Measurements from ENCODE around the gene MED7.
"Not testable (repeated sequence)": the region's sequence is repeated elsewhere in the genome, so short reads cannot be mapped to it uniquely, and the experiment has no call there.

Gene MED7

DNA sequence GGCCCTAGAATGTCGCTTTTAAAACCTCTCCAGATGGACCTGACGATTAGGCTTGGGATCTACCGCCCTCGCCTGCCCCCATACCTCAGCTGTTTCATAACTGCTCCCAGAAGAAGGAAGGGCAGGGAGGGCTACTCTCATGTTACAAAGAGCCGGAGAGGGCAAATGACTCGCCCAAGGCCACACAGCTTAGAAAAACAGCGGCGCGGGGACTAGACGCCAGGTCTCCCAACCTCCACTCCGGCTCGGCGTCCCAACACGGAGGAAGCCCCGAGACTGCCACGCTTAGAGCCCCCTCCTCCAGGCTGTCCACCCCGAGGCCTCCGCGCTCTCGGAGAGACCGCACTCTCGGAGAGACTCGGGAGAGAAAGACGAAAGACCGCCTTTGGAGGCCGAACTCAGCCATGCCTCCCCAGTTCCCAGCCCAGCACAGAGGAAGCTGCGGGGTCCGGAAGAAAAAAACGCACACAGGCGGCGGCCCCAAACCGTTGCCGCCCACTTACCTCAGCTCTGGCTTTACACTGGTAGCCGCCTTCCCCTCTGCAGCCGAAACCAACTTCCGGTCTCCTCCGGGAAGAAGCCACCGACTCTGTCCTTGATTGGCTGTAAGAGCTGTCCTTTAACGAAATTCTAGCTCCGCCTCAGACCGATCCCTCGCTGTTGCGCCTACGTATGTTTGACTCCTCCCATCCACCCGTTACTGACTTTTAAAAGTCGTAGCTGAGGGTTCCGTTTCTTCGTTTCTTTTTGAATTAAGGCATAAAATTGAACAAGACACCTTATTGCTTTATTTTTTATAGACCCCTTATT is at the start of gene MED7:
MED7 (minus strand) TSS at position 549 of the 810 bp plus-strand sequence. CDS start 3,434 bp downstream, outside the sequence.
- peak; percentile 98 for TF ChIP-seq POLR2A (IDR thresholded peaks at IDR 0.05; ENCODE audit: low read length)
- TF ChIP-seq GATA1 (IDR thresholded peaks at IDR 0.05; ENCODE audit: low read depth, low read length): no peak
- peak; percentile 98 to 99 for DNase-seq

DNA sequence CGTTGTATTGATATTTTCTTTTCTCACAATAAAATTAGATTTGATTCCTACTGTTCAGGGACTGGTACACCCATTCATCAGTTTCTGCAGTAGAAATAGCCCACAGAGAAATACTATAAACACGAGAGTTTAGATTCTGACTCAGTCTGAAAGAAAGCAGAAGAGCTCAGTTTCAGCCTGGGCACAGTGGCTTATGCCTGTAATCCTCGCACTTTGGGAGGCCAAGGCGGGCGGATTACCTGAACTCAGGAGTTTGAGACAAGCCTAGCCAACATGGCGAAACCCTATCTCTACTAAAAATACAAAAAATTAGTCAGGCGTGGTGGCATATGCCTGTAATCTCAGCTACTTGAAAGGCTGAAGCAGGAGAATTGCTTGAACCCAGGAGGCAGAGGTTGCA is 46.6 kb upstream of the MED7 start:
- DNase-seq: no peak
- no peak for TF ChIP-seq POLR2A (IDR thresholded peaks at IDR 0.05; ENCODE audit: low read length)
- no peak for TF ChIP-seq GATA1 (IDR thresholded peaks at IDR 0.05; ENCODE audit: low read depth, low read length)

GRCh38 chr5:157188270-157188669 is 45.6 kb upstream of the MED7 start:
- no peak for TF ChIP-seq GATA1 (IDR thresholded peaks at IDR 0.05; ENCODE audit: low read depth, low read length)
- TF ChIP-seq POLR2A (IDR thresholded peaks at IDR 0.05; ENCODE audit: low read length): no peak
- no peak for DNase-seq

- no peak for TF ChIP-seq GATA1 (IDR thresholded peaks at IDR 0.05; ENCODE audit: low read depth, low read length)
- TF ChIP-seq POLR2A (IDR thresholded peaks at IDR 0.05; ENCODE audit: low read length): no peak
- no peak for DNase-seq
Measured at GRCh38 chr5:157187046-157187754, 44.5 kb upstream of the MED7 start.

DNA sequence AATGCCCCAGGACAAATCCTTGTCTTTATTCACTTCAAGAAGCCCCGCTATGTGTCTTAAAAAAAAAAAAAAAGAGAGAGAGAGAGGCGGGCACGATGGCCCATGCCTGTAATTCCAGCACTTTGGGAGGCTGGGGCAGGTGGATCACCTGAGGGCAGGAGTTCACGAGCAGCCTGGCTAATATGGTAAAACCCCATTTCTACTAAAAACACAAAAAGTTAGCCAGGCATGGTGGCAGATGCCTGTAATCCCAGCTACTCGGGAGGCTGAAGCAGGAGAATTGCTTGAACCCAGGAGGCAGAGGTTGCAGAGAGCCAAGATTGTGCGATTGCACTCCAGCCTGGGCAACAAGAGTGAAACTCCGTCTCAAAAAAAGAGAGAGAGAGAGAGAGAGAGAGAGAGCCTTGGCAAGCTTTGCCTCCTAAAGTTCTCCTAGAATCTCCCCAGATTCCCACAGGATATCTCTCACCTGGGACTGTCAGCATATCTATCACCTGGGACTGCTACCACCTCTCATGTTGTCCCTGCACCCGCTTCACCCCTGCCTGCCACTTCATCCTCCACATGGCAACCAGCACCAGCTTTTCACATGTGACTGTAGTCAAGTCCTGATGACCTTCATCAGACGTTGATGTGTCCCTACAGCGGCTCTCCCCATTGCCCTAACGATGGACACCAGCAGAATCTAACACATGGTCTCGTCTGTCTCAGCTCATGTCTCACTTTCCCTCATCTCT is 43.8 kb upstream of the MED7 start:
- TF ChIP-seq POLR2A (IDR thresholded peaks at IDR 0.05; ENCODE audit: low read length) (no peak), GATA1 (IDR thresholded peaks at IDR 0.05; ENCODE audit: low read depth, low read length) (no peak)
- no peak for DNase-seq

- not testable (repeated sequence) for DNase-seq
Measured at GRCh38 chr5:157185122-157185521, 42.5 kb upstream of the MED7 start.

DNA sequence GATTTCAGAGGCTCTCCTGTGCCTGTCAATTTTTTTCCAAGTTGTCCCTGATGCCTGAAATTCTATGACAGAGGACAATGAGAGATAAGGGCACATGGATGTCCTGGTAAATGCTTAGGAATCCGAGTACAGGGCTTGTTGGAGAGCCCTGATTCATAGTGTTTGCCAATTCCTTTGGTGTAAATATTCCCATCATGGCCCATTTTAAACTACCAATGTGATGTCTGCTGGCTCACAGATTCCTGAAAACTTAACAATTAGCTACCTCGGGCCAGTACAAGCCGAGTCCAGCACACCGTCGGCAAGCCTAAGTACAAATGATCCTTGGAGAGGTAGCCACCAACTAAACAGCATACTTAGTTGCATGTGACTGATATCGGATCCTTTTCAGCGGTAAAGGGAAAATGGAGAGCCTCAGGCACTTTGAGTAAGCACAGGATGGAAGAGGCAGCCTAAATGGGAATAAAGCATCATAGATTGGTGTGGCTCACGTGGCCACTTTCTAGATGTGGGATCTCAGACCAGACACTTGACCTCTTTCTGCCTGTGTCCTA is 41.5 kb upstream of the MED7 start:
- no peak for DNase-seq
- no peak for TF ChIP-seq POLR2A (IDR thresholded peaks at IDR 0.05; ENCODE audit: low read length)
- TF ChIP-seq GATA1 (IDR thresholded peaks at IDR 0.05; ENCODE audit: low read depth, low read length): no peak

- TF ChIP-seq GATA1 (IDR thresholded peaks at IDR 0.05; ENCODE audit: low read depth, low read length): no peak
- no peak for DNase-seq
Measured at GRCh38 chr5:157182143-157182757, 39.6 kb upstream of the MED7 start.

GRCh38 chr5:157180374-157181264 is 38.0 kb upstream of the MED7 start, which contains the start of gene ITK:
ITK (plus strand) TSS chr5:157180840; CDS start chr5:157180978, 138 bp downstream.
- TF ChIP-seq GATA1 (IDR thresholded peaks at IDR 0.05; ENCODE audit: low read depth, low read length) (no peak), POLR2A (IDR thresholded peaks at IDR 0.05; ENCODE audit: low read length) (no peak)
- no peak for DNase-seq

GRCh38 chr5:157178966-157179365 is 36.3 kb upstream of the MED7 start:
- no peak for DNase-seq
- no peak for TF ChIP-seq GATA1 (IDR thresholded peaks at IDR 0.05; ENCODE audit: low read depth, low read length)
- TF ChIP-seq POLR2A (IDR thresholded peaks at IDR 0.05; ENCODE audit: low read length): no peak

- no peak for DNase-seq
- TF ChIP-seq POLR2A (IDR thresholded peaks at IDR 0.05; ENCODE audit: low read length) (no peak), GATA1 (IDR thresholded peaks at IDR 0.05; ENCODE audit: low read depth, low read length) (no peak)
Measured at GRCh38 chr5:157177953-157178352, 35.3 kb upstream of the MED7 start.

- TF ChIP-seq POLR2A (IDR thresholded peaks at IDR 0.05; ENCODE audit: low read length): no peak
- TF ChIP-seq GATA1 (IDR thresholded peaks at IDR 0.05; ENCODE audit: low read depth, low read length): no peak
- DNase-seq: no peak
Measured at GRCh38 chr5:157175071-157175612, 32.5 kb upstream of the MED7 start.

Data from erythroblast (primary cell).